DOHH2 (cell line): Measurements from ENCODE around the gene ELOVL2.

Source experiments
- H3F3A ChIP-seq: fragments of 200-600 bp; sonication (generic), shearing (Covaris generic); 2 replicates; pipeline ENCODE4 v1.6.0; 2016; ENCODE audit warnings: antibody characterized with exemption, mild to moderate bottlenecking; ENCODE audit not compliant: control insufficient read depth, insufficient read depth
- H3K27ac ChIP-seq: fragments of 200-600 bp; sonication (generic); 2 replicates; pipeline ENCODE4 v1.5.1; 2014; ENCODE audit warnings: low read depth, mild to moderate bottlenecking, low read length, moderate library complexity
- H3K27me3 ChIP-seq: fragments of 200-600 bp; sonication (generic); 2 replicates; pipeline ENCODE4 v1.6.1; 2014; ENCODE audit warnings: mild to moderate bottlenecking, low read length, mixed read lengths; ENCODE audit not compliant: control insufficient read depth
- H3K36me3 ChIP-seq: fragments of 200-600 bp; sonication (generic); 2 replicates; pipeline ENCODE4 v1.6.1; 2014; ENCODE audit warnings: mild to moderate bottlenecking, low read length, moderate library complexity, mixed read lengths; ENCODE audit not compliant: control insufficient read depth
- H3K4me1 ChIP-seq: fragments of 200-600 bp; sonication (generic); 2 replicates; pipeline ENCODE4 v1.6.1; 2014; ENCODE audit warnings: mild to moderate bottlenecking, low read length, mixed read lengths; ENCODE audit not compliant: control insufficient read depth
- H3K4me2 ChIP-seq: fragments of 200-600 bp; sonication (generic); 2 replicates; pipeline ENCODE4 v1.6.0; 2014; ENCODE audit warnings: mild to moderate bottlenecking, low read length, moderate library complexity
- H3K4me3 ChIP-seq: fragments of 200-600 bp; sonication (generic); 2 replicates; pipeline ENCODE4 v1.5.1; 2014; ENCODE audit warnings: mild to moderate bottlenecking, low read length, mixed read lengths
- H3K79me2 ChIP-seq: fragments of 200-600 bp; sonication (generic); 2 replicates; pipeline ENCODE4 v1.6.1; 2014; ENCODE audit warnings: mild to moderate bottlenecking, low read length, mixed read lengths; ENCODE audit not compliant: control insufficient read depth
- H3K9me2 ChIP-seq: fragments of 200-600 bp; sonication (generic); replicated peaks from 2 replicates; pipeline ENCODE4 v1.6.1; 2014; ENCODE audit warnings: mild to moderate bottlenecking, low read length, mixed read lengths; ENCODE audit not compliant: control insufficient read depth
- H3K9me3 ChIP-seq: fragments of 200-600 bp; sonication (generic); 2 replicates; pipeline ENCODE4 v1.6.1; 2014; ENCODE audit warnings: antibody characterized with exemption, low read length, mixed read lengths; ENCODE audit not compliant: control insufficient read depth, insufficient read depth
- H4K20me1 ChIP-seq: fragments of 200-600 bp; sonication (generic); 2 replicates; pipeline ENCODE4 v1.6.0; 2014; ENCODE audit warnings: low read depth, mild to moderate bottlenecking, antibody characterized with exemption, low read length, moderate library complexity; ENCODE audit not compliant: control insufficient read depth, insufficient read depth
- EZH2phosphoT487 ChIP-seq: fragments of 200-600 bp; sonication (generic); IDR thresholded peaks from 2 replicates; pipeline ENCODE4 v1.6.1; 2017; ENCODE audit warnings: borderline replicate concordance, mild to moderate bottlenecking, antibody characterized with exemption, low read length, moderate library complexity, mixed read lengths
- TF ChIP-seq, protein P1 (sequence below): fragments of 200-600 bp; sonication (generic); IDR thresholded peaks from one replicate; pipeline ENCODE4 v1.5.1; 2014; ENCODE audit warnings: antibody characterized with exemption, mild to moderate bottlenecking, low read depth, low read length; ENCODE audit not compliant: poor library complexity, severe bottlenecking

The ELOVL2 gene

DNA sequence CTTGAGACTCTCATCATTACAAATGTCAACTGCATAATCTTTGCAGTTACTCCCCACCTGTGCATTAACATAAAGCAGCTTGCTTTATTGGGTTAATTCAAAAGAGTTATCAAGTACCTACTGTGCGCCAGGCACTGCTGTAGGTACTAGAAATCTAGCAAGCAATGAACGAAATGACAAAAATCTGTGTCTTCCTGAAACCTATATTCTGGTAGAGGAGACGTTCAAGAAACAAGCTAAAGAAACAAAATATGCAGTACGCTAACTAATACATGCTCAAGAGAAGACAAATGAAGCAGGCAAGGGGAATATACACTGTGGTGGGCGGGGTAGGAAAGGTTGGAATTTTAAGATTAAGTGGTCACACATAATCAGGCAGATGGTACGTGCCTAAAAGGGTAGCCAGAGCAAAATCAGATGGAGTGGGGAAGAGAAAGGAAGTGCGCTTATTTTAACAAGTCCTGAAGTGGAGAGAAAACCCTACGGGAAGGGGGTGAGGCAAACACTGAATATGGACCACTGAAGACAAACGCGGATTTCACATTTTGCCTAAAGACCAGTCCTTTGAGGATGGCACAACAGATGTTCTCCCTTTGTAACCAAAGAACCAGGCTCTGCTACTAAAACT, 1.2 kb downstream of the ELOVL2 start:
- Histone ChIP-seq H3K27ac (no peak overlapping the region), H3K4me2 (peak overlapping the region; percentile 83), H3K4me3 (peak overlapping the region; percentile 65), H3K79me2 (no peaks in the 10 kb centered on the region), H3K9me3 (no peaks in the 10 kb centered on the region), H3K27me3 (peaks cover 58% of the 10 kb centered on the region), H3F3A (peaks cover 5% of the 10 kb centered on the region; the same call in 1 of the 2 replicates), H3K4me1 (peaks cover 13% of the 10 kb centered on the region), H3K36me3 (no peaks in the 10 kb centered on the region), H4K20me1 (no peaks in the 10 kb centered on the region), H3K9me2 (no peaks in the 10 kb centered on the region)
- TF ChIP-seq, protein P1, sequence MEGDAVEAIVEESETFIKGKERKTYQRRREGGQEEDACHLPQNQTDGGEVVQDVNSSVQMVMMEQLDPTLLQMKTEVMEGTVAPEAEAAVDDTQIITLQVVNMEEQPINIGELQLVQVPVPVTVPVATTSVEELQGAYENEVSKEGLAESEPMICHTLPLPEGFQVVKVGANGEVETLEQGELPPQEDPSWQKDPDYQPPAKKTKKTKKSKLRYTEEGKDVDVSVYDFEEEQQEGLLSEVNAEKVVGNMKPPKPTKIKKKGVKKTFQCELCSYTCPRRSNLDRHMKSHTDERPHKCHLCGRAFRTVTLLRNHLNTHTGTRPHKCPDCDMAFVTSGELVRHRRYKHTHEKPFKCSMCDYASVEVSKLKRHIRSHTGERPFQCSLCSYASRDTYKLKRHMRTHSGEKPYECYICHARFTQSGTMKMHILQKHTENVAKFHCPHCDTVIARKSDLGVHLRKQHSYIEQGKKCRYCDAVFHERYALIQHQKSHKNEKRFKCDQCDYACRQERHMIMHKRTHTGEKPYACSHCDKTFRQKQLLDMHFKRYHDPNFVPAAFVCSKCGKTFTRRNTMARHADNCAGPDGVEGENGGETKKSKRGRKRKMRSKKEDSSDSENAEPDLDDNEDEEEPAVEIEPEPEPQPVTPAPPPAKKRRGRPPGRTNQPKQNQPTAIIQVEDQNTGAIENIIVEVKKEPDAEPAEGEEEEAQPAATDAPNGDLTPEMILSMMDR = no peak
- peak; percentile 79; the same call in 1 of the 2 replicates for TF ChIP-seq EZH2phosphoT487

DNA sequence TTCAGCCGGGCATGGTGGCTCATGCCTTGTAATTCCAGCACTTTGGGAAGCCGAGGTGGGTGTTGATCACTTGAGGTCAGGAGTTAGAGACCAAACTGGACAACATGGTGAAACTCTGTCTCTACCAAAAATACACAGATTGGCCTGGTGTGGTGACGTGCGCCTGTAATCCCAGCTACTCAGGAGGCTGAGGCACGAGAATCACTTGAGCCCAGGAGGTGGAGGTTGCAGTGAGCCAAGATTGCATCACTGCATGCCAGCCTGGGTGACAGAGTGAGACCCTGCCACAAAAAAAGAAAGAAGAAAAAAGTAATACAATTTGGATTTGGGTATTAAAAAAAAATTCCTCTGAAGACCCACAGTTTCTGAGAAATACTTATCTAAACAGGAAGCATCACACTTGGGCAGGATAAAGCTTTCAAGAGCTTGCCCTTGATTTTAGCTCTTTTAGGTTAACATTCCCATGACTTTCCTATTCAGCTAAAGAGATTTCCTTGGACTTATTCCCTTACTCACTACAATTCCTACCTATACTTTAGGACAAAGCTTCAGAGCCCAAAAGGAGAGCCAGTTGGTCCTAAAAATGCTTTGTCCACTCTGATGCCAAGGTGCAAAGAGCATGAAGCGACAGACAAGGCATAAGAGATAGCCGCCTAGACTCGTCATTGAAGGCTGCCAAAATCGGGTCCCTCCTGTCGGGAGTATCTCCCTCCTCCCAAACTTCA, 1.9 kb downstream of the ELOVL2 start:
- Histone ChIP-seq H3K79me2 (no peaks in the 10 kb centered on the region), H4K20me1 (no peaks in the 10 kb centered on the region), H3K27me3 (peaks cover 55% of the 10 kb centered on the region), H3F3A (peaks cover 5% of the 10 kb centered on the region; the same call in 1 of the 2 replicates), H3K9me2 (no peaks in the 10 kb centered on the region), H3K4me1 (peaks cover 13% of the 10 kb centered on the region), H3K4me2 (no peak overlapping the region), H3K36me3 (no peaks in the 10 kb centered on the region), H3K9me3 (no peaks in the 10 kb centered on the region), H3K27ac (no peak overlapping the region), H3K4me3 (no peak overlapping the region)
- TF ChIP-seq EZH2phosphoT487 = no peak
- TF ChIP-seq, protein P1 = no peak

DNA sequence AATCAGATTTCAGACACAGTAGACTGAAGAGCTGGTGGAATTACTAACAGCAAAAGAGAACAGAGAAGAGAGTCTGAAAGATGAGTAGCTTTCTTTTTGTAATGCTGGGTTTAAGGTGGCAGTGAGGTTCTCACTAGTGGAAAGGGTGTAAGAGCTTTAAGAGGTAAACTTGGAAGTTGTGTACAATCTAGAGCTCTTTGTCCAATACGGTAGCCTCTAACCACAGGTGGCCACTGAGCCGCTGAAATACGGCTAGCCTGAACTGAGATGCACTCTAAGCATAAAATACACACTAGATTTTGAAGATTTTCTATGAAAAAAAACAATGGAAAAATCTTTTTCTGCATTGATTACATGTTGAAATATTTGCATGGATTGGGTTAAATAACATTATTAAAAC, 4.0 kb downstream of the ELOVL2 start:
- no peak overlapping the region for H3K4me3 ChIP-seq
- H3K4me2 ChIP-seq = no peak overlapping the region

More for the DNA sequence above, 4.0 kb downstream of the ELOVL2 start:
- peaks cover 13% of the 10 kb centered on the region for H3K4me1 ChIP-seq
- H3K27me3 ChIP-seq = peaks cover 56% of the 10 kb centered on the region
- H3K36me3 ChIP-seq = no peaks in the 10 kb centered on the region
- no peaks in the 10 kb centered on the region for H3K9me2 ChIP-seq
- no peaks in the 10 kb centered on the region for H3K79me2 ChIP-seq
- no peaks in the 10 kb centered on the region for H3K9me3 ChIP-seq
- H3F3A ChIP-seq = peaks cover 5% of the 10 kb centered on the region; the same call in 1 of the 2 replicates
- no peak overlapping the region for H3K27ac ChIP-seq
- no peaks in the 10 kb centered on the region for H4K20me1 ChIP-seq
- TF ChIP-seq, protein P1 = no peak
- TF ChIP-seq EZH2phosphoT487 = no peak
